Measurements from ENCODE around the gene NTRK2. TPM values are rescaled to one million over a fixed set of nuclear protein-coding genes. Genes with fewer than 3 reads are reported as not detected.

The NTRK2 gene
- total RNA-seq, 1 experiment from 2014 or later, result not detected

DNA sequence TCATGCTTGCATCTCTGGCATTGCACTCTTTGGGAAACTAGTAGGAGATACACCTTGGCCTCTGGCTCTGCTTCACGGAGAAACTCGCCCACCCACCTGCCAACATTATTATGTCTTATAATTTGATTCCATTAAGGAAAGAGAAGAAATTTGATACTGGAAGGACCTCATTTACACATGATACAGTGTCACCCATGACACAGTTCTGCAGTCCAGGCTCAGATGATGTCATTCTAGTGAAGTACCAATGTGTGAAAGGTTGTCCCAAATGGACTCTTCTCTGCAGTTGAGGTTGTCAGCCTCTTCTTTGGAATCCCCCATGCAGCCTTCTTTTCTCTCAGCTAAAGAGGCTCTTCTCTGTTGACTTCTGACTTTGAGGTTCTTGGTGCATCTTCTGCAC, 329.1 kb downstream of the NTRK2 start:
- Histone ChIP-seq H3K4me2 (ENCODE audit: low read length) (no peak overlapping the region), H3K27me3 (ENCODE audit: insufficient read depth, low read length) (peaks cover 17% of the 10 kb centered on the region), H3K79me2 (ENCODE audit: insufficient read depth, low read length) (no peaks in the 10 kb centered on the region), H4K20me1 (ENCODE audit: insufficient read depth) (no peaks in the 10 kb centered on the region), H3K27ac (ENCODE audit: low read depth, low read length) (no peak overlapping the region), H3K9me3 (ENCODE audit: control insufficient read depth in 1 of 2, insufficient read depth in 1 of 2, low read depth in 1 of 2, low read length in 2 of 2) (peaks cover 0 to 3% of the 10 kb centered on the region in 2 experiments; a peak in 1 of 4 replicates), H3K4me3 (replicated peaks in 1 of 2; ENCODE audit: low read depth in 1 of 2, low read length in 2 of 2) (no peak overlapping the region), H3K9ac (ENCODE audit: low read length) (no peak overlapping the region), H2AFZ (ENCODE audit: low read depth, low read length, poor library complexity, severe bottlenecking) (no peak overlapping the region), H3K9me2 (ENCODE audit: insufficient read depth) (no peaks in the 10 kb centered on the region), H3K4me1 (ENCODE audit: control insufficient read depth in 1 of 2, insufficient read depth in 2 of 2, low read length in 2 of 2) (no peaks in the 10 kb centered on the region), H3K36me3 (ENCODE audit: control insufficient read depth in 1 of 2, insufficient read depth in 2 of 2, low read length in 2 of 2) (no peaks in the 10 kb centered on the region)
- POLR2A ChIA-PET, result no interaction called here
- no peak for DNase-seq (ENCODE audit: low read depth, low spot score)
- RAD21 ChIA-PET (ENCODE audit: low non-redundant PET in 1 of 2, low total read pairs in 2 of 2, uncharacterized antibody in 2 of 2, unreplicated experiment in 2 of 2), result no interaction called here
- BruUV-seq (replicated peaks), result no TSS peak
- ATAC-seq, result no peak
- TF ChIP-seq YY1 (IDR thresholded peaks at IDR 0.05; ENCODE audit: extremely low read depth, insufficient replicate concordance, low read depth, low read length) (no peak), RAD21 (IDR thresholded peaks at IDR 0.05; ENCODE audit: low read depth) (no peak)
- CTCF ChIA-PET, result no interaction called here
- intact Hi-C loops (cut with micrococcal nuclease), result no loop called here

DNA sequence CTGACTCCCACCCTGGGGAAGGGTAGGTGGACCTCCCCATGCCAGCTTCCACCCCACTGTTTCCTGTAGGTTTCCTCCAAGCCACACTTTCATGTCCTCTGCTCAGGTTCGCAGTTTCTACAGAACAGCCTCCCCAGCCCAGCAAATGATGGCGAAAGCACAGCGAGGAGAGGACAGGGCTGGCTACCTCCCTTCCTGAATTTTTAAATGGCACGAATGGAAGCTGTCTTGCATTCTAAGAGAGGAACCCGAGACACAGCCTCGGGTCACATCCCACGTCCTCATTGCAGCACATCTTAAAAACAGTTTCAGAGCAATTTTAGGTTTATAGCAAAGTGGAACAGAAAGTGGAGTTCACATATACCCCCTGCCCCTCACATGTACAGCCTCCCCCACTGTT, 330.3 kb downstream of the NTRK2 start:
- H3K4me3 ChIP-seq (replicated peaks in 1 of 2; ENCODE audit: low read depth in 1 of 2, low read length in 2 of 2), result no peak overlapping the region
- no peak overlapping the region for H3K4me2 ChIP-seq (ENCODE audit: low read length)
- H3K9me2 ChIP-seq (ENCODE audit: insufficient read depth), result no peaks in the 10 kb centered on the region
- intact Hi-C loops (cut with micrococcal nuclease), result no loop called here
- ATAC-seq (no peak), DNase-seq (ENCODE audit: low read depth, low spot score) (no peak)
- no peaks in the 10 kb centered on the region for H3K4me1 ChIP-seq (ENCODE audit: control insufficient read depth in 1 of 2, insufficient read depth in 2 of 2, low read length in 2 of 2)
- ChIA-PET CTCF (no interaction called here), RAD21 (ENCODE audit: low non-redundant PET in 1 of 2, low total read pairs in 2 of 2, uncharacterized antibody in 2 of 2, unreplicated experiment in 2 of 2) (no interaction called here), POLR2A (no interaction called here)
- no TSS peak for BruUV-seq (replicated peaks)
- H3K36me3 ChIP-seq (ENCODE audit: control insufficient read depth in 1 of 2, insufficient read depth in 2 of 2, low read length in 2 of 2), result no peaks in the 10 kb centered on the region
- TF ChIP-seq JUND (IDR thresholded peaks at IDR 0.05), result no peak
- TF ChIP-seq TCF7L2 (IDR thresholded peaks at IDR 0.05; ENCODE audit: borderline replicate concordance, extremely low read depth, insufficient read depth, insufficient read length), result no peak
- TF ChIP-seq EZH2 (IDR thresholded peaks at IDR 0.05), result no peak
- TF ChIP-seq, protein P1, sequence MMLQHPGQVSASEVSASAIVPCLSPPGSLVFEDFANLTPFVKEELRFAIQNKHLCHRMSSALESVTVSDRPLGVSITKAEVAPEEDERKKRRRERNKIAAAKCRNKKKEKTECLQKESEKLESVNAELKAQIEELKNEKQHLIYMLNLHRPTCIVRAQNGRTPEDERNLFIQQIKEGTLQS (IDR thresholded peaks at IDR 0.05), result no peak
- H2AFZ ChIP-seq (ENCODE audit: low read depth, low read length, poor library complexity, severe bottlenecking), result no peak overlapping the region
- no peaks in the 10 kb centered on the region for H3K79me2 ChIP-seq (ENCODE audit: insufficient read depth, low read length)
- no peaks in the 10 kb centered on the region for H4K20me1 ChIP-seq (ENCODE audit: insufficient read depth)
- H3K27ac ChIP-seq (ENCODE audit: low read depth, low read length), result no peak overlapping the region
- no peak overlapping the region for H3K9ac ChIP-seq (ENCODE audit: low read length)
- H3K27me3 ChIP-seq (ENCODE audit: insufficient read depth, low read length), result peaks cover 16% of the 10 kb centered on the region
- H3K9me3 ChIP-seq (ENCODE audit: control insufficient read depth in 1 of 2, insufficient read depth in 1 of 2, low read depth in 1 of 2, low read length in 2 of 2), result peaks cover 0 to 3% of the 10 kb centered on the region in 2 experiments; a peak in 1 of 4 replicates

Data from HCT116 (cell line).